Ishikawa (cell line): ENCODE data around the gene FBXW11.

Experiments
- CEBPB ChIP-seq: IDR thresholded peaks from 2 replicates; pipeline ENCODE4 v1.6.1; 2012
- CREB1 ChIP-seq: IDR thresholded peaks from 2 replicates; pipeline ENCODE4 v1.6.1; 2012; ENCODE audit warnings: low read depth
- MAX ChIP-seq: IDR thresholded peaks from 2 replicates; pipeline ENCODE4 v1.6.1; 2012
- RAD21 ChIP-seq: IDR thresholded peaks from 2 replicates; pipeline ENCODE4 v1.6.1; 2012; ENCODE audit warnings: low read depth
- REST ChIP-seq: IDR thresholded peaks from 2 replicates; pipeline ENCODE4 v1.6.1; 2012; ENCODE audit warnings: low read depth, mild to moderate bottlenecking
- TCF12 ChIP-seq: IDR thresholded peaks from 2 replicates; pipeline ENCODE4 v1.6.1; 2012; ENCODE audit warnings: low read depth

- TF ChIP-seq REST (no peak), RAD21 (no peak), CREB1 (no peak), TCF12 (no peak), MAX (no peak), CEBPB (no peak)
Observed at GRCh38 chr5:171882118-171882517, 124.3 kb downstream of the FBXW11 start.
